ELR (cell line): ENCODE results near the gene ROR1.
"Not testable (repeated sequence)": the region's sequence is repeated elsewhere in the genome, so short reads cannot be mapped to it uniquely, and the experiment has no call there.

Experiments
- DNase-seq: peaks from one replicate; pipeline ENCODE4 v3.0.0-alpha.2; 2015; ENCODE audit warnings: low read depth

The ROR1 gene

DNA sequence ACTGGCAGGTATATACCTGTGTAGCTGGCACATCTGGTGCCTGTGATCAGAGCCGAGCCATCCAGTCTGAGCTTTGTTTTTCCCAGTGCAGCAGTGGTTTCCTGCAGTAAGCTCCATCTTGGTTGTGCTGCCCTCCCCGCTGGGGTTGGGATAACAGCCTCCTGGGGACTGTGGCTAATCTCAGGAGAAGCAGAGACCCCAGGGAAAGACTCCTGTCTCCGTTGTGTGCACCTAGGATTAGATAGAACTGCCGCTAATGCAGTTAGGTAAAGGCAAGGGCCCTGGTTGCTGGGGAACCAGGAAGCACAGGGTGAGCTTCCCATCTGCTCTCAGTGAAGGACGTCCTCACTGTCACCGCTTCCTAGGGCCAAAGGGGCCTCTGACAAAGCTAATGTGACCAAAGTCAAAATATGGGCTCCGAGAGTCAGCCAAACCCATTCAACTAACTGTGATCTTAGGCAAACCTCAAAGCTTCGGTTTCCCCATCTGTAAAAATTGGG lies 20.0 kb downstream of the ROR1 start:
- DNase-seq, result no peak

DNA sequence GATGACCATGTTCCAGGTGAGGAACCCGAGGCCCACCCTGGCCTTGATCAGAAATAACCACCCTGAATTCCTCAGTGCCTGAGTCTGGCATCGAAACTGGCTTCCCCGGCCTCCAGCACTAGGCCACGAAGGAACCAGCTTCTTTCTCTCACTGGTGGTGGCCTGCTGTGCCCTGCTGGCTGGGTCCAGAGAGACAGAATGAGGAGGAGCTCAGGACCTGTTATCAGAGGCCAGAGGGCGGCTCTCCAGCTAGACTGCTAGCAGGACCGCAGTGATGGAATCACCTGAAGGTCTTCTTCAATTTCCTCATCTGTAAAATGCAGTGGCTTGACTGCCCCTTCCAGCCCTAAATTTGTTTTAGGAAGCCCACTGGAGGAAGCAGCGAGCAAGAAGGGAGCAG lies 20.5 kb downstream of the ROR1 start:
- DNase-seq, result no peak

DNA sequence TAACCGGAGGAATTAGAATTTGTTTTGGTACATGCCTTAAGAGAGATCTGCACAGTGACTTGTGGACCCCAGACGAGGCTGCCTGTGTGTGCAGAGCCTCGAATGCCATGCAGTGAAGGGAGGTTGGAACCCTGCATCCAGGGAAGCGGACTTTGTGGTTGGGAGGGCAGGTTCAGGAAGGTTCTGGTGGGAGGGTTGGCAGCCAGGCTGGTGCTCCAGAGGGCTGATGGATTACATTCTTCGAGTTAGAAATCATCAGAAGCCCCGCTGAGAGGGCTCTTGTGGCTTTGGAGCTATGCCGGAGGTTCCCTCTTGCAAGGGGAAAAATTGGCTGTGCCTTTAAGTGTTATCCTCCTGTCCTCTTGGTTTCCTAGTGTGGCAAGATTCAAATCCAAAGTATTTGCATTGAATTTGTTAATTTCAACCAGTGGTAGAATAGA lies 21.1 kb downstream of the ROR1 start:
- peak; percentile 9 for DNase-seq

DNA sequence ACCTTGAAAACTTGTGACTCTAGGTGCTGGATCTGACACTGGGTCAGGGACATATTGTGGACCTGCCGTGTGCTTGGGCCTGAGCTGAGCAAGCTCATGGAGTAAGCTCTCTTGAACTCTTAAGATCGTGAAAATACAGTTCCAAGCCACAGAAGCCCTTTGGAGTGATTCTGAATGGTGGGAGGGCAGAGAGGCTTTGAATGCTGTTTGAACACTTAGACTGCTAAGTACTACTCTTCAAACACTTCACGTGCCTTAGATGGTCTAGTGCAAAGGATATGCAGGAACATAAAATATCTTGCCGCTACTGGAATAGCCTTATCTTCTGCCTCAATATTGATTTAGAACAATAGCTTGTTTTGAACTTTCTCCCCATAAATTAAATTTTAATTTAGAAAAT lies 21.6 kb downstream of the ROR1 start:
- no peak for DNase-seq

DNA sequence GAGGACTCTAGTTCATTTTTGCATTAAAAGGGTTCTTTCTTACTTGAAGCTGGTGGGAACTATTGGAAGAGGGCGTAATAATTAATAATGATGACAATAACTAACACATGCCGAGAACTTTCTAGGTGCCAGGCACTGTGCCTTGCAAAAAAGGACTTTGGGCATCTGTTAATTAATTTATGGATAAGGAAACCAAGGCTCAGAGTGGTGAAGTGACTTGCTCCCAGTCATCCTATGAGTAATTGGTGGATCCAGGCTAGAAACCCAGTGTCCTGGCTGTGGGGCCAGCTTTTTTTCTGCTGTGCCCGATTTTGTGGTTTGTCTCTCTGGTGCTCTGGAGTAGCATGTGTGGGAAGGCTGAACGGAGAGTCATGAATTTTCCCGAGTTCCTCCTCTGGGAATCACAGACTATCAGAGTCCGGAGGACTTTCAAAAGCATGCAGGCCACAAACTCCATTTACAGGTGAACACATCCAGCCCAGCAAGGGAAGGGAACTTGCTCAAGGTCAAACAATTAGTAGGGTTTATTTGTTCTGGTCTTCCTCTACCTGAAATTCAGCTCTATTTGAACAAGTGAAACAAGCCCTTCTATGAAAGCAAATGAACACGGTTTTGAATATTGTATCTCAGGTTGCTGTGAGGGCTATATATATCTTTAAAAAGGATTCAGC lies 23.4 kb downstream of the ROR1 start:
- DNase-seq, result peak; percentile 8

DNA sequence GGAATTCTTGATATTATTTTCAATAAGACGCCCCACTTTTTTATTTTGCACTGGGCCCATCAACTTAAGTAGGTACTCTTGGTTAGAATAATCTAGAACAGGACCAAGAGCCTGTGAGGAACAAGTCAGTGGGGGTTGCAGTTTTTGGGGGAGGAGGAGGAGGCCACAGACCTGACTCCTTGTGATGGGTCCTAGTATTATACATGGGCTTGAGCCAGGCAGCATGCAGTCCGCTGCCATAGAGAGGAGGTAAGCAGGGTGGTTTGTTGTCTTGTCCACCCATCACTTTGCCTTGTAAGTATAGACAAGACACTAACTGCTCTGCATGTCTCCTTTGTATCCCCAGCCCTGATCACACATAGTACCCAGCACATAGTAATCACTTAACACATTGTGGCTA lies 24.5 kb downstream of the ROR1 start:
- no peak for DNase-seq

DNA sequence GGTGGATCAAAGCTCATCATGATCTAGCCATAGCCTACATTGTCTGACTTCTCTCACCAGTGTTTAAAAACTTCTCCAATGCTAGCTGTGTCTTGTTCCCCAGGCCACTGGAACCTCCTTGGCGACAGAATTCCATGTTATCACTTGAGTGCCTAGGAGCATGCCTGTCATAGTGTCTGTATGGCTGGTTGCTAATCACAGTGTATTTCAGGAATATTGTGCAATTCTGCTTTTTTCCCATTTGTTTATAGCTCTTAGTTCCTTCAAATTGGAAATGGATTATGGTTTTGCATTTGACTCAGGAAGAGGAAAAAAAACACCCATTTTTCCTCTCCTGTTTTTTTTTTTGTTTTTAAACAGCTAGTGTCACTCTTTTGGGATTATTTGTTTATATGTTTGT lies 25.5 kb downstream of the ROR1 start:
- no peak for DNase-seq

DNA sequence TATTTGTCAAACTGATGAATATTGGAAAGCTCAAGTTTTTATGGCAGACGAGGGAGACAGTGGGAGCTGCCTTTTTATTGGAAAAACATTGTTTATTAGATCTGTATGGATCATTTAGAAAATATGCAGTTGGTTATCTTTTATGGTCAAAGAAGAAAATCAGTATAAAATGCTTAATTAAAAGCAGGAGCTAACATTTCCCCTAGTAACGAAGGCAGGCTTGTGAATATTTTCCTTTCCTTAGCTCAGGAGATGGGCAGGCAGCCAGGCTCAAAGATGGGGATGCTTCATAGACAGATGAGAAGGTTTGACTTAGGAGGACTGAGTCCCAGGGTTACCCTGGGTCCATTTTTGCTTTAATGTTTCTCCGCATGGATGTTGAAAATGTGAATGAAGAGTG lies 26.0 kb downstream of the ROR1 start:
- DNase-seq, result no peak

DNA sequence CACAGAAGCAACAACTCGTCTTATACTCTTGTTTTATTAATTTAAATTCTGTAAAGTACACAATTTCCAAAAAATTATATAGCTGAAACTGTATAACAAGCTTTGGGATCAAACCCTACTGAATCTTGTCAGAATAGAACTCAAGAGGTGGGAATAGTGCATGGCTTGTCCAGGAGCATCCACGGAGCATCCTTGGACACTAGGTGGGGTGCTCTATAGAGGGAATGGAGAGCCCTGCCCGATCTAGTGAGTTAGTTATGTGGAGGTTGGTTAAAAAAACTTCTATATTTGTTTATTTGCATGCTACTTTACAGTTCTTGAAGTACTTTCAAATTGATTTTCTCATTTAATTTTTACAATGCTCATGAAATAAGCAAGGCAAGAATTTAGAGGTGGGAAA lies 28.3 kb downstream of the ROR1 start:
- peak; percentile 10 for DNase-seq

DNA sequence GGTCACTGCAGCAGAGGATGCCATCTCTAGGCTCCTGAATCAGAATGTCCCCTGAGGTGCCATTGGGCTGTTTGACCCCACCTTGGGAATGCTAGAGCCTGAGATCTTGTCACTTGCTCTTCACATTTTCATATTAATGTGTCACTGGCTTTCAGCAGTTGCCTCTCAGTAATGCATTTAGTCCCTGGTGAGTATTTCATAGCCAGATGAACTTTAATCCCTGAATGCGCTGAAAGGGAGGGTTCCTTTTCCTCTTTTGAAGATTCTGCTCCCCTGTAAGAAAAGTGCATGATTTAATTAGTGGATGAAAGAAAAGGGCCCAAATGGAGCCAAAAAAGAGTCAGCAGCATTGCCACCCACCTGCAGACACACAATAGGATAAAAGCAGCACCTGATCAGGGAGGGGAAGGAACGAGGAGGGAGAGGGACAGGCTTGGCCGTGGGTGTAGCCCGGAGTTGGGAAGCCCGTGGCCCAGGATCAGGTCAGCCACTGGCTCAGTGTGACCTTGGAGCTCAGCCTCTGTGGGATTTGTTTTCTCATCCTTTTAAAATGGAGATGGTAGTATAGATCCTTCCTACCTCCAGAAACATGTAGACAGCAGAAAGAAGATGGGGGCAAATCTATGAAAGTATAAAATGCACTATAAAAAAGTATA lies 31.1 kb downstream of the ROR1 start:
- no peak for DNase-seq

DNA sequence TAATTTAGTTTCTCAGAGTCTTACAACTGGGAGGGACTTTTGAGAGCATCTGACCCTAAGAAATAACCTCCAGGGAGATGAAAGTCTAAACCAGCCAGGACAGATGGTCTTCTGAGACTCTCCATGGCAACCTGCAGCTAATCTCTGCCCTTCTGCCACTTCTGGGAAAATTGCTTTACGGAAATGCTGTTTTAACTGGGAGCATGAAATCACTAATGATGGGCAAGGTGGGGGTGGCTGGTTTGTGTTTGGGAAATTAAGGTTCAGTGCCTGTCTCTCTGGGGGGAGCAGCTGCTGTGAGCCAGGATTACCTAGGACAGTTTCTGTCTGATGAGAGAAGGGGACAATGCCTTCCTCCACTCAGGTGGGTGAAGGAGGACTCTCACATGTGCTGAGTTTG lies 33.2 kb downstream of the ROR1 start:
- DNase-seq, result no peak

DNA sequence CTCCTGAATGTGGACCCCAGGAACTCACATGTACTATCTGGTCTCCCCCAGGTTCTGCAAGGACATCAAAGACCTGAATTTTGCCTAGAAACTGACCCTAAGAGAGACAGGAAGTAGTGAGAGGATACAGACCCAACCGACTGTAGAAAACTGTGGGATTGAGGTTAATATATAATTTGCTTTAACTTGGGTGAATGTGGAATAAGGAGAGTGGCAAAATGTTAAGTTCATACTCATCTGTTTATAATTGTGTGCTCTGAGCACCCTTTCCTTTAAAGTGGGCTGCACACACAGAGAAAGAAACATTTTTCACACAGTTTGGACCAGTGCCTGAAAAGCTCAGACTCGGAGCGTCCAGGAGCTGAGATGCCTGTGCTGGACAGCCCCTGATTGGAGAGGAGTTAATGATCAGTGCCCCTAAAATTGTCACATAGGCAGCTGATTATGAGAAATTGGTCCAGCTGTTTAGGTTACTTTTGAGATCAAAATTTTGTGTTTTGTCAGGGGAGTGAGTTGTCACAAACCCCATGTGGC lies 37.2 kb downstream of the ROR1 start:
- no peak for DNase-seq

DNA sequence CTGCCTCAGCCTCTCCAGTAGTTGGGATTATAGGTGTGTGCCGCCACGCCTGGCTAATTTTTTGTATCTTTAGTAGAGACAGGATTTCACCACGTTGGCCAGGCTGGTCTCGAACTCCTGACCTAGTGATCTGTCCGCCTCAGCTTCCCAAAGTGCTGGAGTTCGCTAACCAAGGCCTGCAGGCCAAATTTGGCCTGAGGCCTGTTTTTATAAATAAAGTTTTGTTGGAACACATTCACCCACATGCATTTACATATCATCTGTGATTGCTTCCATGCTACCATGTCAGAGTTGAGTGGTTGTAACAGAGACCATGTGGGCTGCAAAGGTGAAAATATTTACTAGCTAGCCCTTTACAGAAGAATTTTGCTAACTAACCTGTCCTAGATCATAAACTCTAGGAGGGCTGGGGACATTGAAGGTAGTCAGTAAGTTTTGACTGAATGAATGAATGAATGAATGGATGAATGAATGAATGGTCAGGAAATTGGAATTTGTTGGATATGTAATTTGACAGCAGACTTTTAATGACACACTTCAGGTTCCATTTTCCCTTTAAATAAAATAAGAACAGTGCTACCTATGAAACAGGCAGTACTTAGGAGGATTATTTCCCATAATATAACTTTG lies 38.4 kb downstream of the ROR1 start:
- DNase-seq, result no peak

DNA sequence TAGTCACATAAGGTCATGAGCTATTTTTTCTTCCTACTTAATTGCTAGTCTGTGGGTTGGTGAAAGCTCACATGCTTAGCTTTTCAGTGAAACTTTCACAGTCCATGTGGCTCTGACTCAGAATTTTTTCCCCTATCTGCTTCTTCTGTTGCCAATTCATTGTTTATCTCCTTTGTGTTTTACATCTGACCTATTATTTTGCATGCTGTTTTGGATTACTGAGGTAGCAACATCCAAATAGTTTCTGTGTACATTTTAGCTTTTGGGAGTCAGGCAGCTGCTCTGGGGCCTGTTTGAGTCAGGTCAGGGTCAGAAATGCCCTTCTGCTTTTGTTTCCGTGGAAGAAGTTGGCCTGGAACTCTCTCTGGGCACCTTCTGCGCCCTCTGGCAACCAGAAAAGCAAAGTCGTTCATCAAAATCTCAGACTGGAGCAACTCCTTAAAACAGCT lies 40.0 kb downstream of the ROR1 start:
- DNase-seq, result no peak

DNA sequence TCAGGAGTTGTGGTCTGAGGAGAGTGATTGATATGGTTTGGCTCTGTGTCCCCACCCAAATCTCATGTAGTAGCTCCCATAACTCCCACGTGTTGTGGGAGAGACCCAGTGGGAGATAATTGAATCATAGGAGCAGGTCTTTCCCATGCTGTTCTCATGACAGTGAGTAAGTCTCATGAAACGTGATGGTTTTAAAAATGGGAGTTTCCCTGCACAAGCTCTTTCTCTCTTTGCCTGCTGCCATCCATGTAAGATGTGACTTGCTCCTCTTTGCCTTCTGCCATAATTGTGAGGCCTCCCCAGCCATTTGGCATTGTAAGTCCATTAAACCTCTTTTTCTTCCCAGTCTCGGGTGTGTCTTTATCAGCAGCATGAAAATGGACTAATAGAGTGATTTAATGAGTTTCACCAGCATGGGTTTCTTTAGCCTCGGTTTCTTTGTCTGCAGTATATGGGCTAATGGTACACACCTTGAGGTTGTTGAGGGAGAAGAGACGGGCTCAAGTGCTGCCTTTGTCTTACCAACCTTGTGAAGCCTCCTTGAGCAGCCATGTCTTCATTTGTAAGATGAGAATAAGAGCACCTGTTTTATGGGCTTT lies 42.5 kb downstream of the ROR1 start:
- not testable (repeated sequence) for DNase-seq

DNA sequence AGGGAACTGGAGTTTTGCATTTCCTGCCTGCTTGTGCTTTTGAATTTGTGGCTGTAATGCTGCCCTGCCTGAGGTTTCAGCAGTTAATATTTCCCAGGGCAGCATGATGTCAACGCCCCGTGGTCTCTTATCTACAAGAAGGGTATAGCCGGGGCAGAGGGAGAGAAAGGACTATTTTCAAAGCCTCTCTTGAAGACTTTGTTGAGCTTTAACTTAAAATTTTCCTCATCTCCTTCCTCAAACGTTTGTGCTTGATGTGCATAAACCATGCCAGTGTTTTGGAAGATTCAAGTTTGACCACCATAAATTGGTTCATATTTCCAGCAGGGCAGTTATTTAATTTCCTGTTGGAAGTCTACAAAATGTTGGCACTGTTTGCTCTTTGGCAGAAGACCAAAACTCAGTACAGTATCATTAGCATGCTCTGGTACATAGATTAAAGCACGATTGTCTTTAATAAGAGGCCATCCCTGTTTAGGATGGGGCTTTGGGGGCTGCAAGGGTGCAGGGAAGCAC lies 43.4 kb downstream of the ROR1 start:
- no peak for DNase-seq

DNA sequence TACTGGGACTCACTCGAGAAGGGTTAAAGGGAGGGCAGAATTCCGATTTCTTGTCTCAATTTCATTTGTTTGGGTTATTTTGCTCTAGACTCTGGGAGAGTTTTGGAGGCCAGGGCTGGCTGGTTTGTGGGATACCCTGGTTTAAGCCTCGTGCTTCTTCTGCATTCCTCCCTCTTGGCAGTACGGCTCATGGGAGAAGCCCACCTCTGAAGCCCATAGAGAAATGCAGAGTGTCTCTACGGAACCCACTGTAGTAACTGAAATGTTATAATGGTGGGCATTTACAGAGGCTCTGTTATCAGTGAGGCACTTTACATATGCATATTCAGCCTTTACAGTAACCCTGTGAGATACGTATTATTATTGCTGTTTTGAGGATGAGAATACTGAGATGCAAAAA lies 43.9 kb downstream of the ROR1 start:
- no peak for DNase-seq

DNA sequence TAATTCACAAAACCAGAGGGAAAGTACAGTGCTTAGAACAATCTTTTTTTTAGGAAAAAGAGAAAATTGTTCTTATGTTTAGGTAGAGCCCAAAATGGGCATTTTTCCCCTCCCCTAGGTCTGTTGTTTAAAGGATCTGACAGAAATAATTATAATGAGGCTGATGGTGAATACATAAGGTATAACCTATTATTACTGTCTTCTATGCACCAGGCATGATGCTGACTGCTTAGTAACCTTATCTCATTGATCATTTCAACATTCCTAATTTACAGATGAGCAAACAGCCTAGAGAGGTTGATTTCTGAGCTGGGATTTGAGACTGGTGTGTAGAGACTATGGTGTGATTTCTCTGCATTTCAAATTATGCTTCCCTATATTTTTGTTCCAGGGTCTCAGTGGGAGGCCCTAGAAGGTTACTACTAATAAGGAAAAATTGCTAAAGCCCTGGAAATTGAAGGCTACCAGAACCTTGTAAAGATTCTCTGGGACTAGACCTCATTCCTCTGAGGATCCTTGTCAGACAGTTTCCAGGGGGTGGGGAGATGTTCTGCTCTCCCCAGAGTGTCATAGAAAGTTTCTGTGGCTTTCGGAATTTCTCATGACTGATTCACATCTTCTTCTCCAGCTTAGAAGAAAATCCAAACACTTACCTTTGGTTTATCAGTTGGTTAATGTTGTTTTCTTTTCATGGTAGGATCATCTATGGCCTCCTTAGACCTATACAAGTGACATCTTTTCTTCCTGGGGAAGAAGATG lies 44.9 kb downstream of the ROR1 start:
- no peak for DNase-seq

DNA sequence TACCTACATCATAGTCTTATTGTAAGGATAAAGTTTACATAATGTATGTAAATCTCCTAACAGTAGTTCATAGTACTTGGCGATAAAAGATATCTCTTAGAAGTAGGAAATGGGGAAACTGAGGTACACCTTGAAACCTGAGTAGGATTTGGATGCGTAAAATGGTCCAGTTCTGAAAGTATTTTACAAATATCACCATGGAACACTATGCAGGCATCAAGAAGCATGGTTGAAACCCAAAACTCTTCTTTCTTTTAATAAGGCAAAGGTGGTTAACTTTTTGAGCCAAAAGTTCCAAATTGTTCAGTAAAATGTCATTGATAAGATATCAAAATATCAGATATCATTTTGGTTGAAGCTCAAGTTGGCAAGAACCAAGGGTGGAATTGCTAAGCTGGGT lies 46.0 kb downstream of the ROR1 start:
- no peak for DNase-seq

DNA sequence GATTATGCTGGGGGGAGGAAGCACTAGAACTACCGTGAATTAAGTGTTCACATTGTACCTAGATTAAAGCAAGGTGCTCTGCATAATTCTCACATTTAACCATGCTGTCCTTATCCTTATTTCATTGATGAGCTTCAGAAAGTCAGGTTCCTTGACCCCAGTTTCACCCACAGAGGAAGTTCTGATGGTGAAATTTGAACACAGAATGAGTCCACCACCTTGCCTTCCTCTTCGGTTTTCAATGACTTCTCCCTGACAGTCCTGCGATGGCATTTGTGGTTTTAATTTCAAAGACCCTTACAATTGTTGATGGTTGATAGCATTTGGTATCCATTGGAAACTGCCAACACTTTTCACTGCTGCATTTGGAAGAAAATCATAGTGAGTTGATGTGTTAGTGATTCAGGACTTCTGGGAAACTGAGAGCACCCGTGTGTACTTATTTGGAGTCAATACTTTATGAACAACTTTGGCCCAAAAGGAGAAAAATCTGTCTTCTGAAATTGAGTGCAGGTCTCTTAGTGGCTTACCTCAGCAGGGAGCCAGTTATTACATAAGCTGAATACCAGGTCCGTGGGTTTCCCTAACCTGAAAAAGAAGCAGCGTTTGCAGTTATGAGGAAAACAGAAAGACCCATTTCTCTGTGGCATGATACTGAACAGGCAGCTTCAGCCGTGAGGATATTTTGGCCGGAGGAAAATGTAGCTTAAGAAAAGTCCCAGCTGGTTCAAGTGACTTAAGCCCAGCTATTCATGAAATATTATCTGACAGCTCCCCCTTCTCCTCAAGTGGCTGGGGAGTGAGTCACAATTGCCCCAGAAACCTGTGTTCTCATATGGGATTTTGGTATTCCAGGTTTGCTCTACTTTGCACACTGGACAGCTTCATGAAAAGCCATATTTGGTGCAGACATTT lies 47.5 kb downstream of the ROR1 start:
- peak; percentile 6 for DNase-seq

DNA sequence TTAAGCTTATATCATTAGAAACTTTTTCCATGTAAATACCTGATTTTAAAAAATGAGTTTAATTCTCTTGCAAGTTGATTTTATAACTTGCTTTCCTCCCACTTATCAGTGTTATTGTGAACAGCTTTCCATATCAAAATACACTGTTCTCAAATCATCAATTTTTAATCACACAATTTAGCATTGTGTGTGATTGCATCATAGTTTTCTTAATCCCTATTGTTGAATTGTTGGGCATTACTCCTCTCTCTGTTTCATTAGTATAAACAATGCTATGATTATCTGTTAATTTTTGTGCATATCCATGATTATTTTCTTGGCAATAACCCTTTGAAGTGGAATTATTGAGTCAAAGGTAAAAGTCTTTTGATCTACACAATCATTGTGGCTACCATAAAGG lies 48.7 kb downstream of the ROR1 start:
- DNase-seq, result no peak
